K562 (cell line): ENCODE measurements around the gene PGM3. TPM values are rescaled to one million over a fixed set of nuclear protein-coding genes. Genes with fewer than 3 reads are reported as not detected.

ENCODE experiments used
- ATAC-seq: fragments of 200-7000 bp; cut with Tn5 transposase; 3 replicates; pipeline ENCODE4 v1.9.1; 2020; ENCODE audit warnings: moderate library complexity
- BruUV-seq: library from RNA; stranded (reverse); fragments of 400-500 nt; replicated peaks from 2 replicates; lab custom pipeline; 2021; lab: Mats Ljungman, UMichigan
- CTCF ChIA-PET: fragments of 300-600 bp; formaldehyde crosslinking; extraction: SDS; loops from one replicate; lab custom pipeline; 2021; ENCODE audit warnings: low intra/inter-chr PET ratio; lab: Yijun Ruan, JAX
- POLR2A ChIA-PET: fragments of 300-600, 350-650 bp; sonication (Branson Sonifier 250); formaldehyde crosslinking; extraction: SDS; loops from one replicate; lab custom pipeline; 2021; ENCODE audit warnings: antibody characterized with exemption, inconsistent platforms; lab: Yijun Ruan, JAX
- DNase-seq, 4 experiments: peaks; one replicate each; pipeline versions ENCODE4 v3.0.0 to v3.0.0-alpha.2; 2011 to 2018; ENCODE audit warnings: low spot score in 3 of 4, mixed read lengths in 3 of 4; ENCODE audit errors: extremely low read depth in 1 of 4
- FAIRE-seq: peaks from 2 replicates; lab custom pipeline; 2011; peaks lifted over from hg19 to GRCh38; lab: Jason Lieb, UNC
- H2AFZ ChIP-seq: 2 replicates; pipeline ENCODE4 v1.6.0; 2011; ENCODE audit warnings: low read depth, low read length, control low read depth, inconsistent platforms
- H3K27ac ChIP-seq: fragments of 200-600 bp; 3 replicates; pipeline ENCODE4 v1.8.0; 2011; ENCODE audit warnings: low read depth, mild to moderate bottlenecking, control low read depth, inconsistent platforms, low read length, moderate library complexity, mixed read lengths; ENCODE audit errors: extremely low read depth
- H3K27me3 ChIP-seq, 2 experiments: fragments of 300-600 bp in 1 of 2; 2 replicates in 1 of 2; 3 replicates in 1 of 2; pipeline versions ENCODE4 v1.6.0 to v1.8.0; 2011; ENCODE audit warnings: inconsistent platforms in 2 of 2, low read length in 2 of 2, mild to moderate bottlenecking in 1 of 2, mixed read lengths in 1 of 2, moderate library complexity in 1 of 2; ENCODE audit not compliant: control insufficient read depth in 2 of 2, insufficient read depth in 2 of 2
- H3K36me3 ChIP-seq: fragments of 300-600 bp; 3 replicates; pipeline ENCODE4 v1.8.0; 2011; ENCODE audit warnings: mild to moderate bottlenecking, low read length, inconsistent platforms; ENCODE audit not compliant: control insufficient read depth, insufficient read depth
- H3K4me1 ChIP-seq, 2 experiments: fragments of 200-600 bp in 1 of 2; replicated peaks in 1 of 2; 2 replicates in 1 of 2; 3 replicates in 1 of 2; pipeline versions ENCODE4 v1.5.1 to v1.8.0; 2011; ENCODE audit warnings: inconsistent platforms in 2 of 2, low read length in 2 of 2, mild to moderate bottlenecking in 1 of 2, mixed read lengths in 1 of 2, moderate library complexity in 1 of 2; ENCODE audit not compliant: control insufficient read depth in 2 of 2, insufficient read depth in 2 of 2
- H3K4me2 ChIP-seq: 2 replicates; pipeline ENCODE4 v1.6.1; 2011; ENCODE audit warnings: low read length, control low read depth, inconsistent platforms, mixed read lengths; ENCODE audit not compliant: insufficient read depth
- H3K4me3 ChIP-seq: fragments of 200-600 bp; sonication (generic), shearing (Covaris generic); 2 replicates; pipeline ENCODE4 v1.5.1; 2016; ENCODE audit warnings: control low read depth, inconsistent platforms
- H3K79me2 ChIP-seq: fragments of 200-600 bp; 3 replicates; pipeline ENCODE4 v1.8.0; 2011; ENCODE audit warnings: low read length, inconsistent platforms; ENCODE audit not compliant: control insufficient read depth, insufficient read depth
- H3K9ac ChIP-seq, 2 experiments: 2 replicates each; pipeline versions ENCODE4 v1.6.0 to v1.6.1; 2011; ENCODE audit warnings: low read depth in 2 of 2, low read length in 2 of 2, control low read depth in 1 of 2, inconsistent platforms in 1 of 2, mild to moderate bottlenecking in 1 of 2, mixed read lengths in 1 of 2; ENCODE audit not compliant: insufficient read depth in 1 of 2
- H3K9me1 ChIP-seq: one replicate; pipeline ENCODE4 v1.6.0; 2011; ENCODE audit warnings: inconsistent platforms, mild to moderate bottlenecking, low read length, moderate library complexity; ENCODE audit not compliant: control insufficient read depth, insufficient read depth
- H3K9me3 ChIP-seq: replicated peaks from 2 replicates; pipeline ENCODE4 v1.5.1; 2011; ENCODE audit warnings: low read depth, low read length, inconsistent platforms; ENCODE audit not compliant: control insufficient read depth, insufficient read depth
- H4K20me1 ChIP-seq: replicated peaks from 2 replicates; pipeline ENCODE4 v1.6.1; 2011; ENCODE audit warnings: low read length, inconsistent platforms, mixed read lengths; ENCODE audit not compliant: control insufficient read depth, insufficient read depth
- CCNT2 ChIP-seq: IDR thresholded peaks from 2 replicates; pipeline ENCODE4 v1.6.1; 2011; ENCODE audit warnings: borderline replicate concordance, low read depth, mild to moderate bottlenecking, moderate library complexity, mixed read lengths, low read length; ENCODE audit not compliant: insufficient read length; ENCODE audit errors: extremely low read depth
- CHD1 ChIP-seq: fragments of 200-600 bp; sonication (generic); IDR thresholded peaks from one replicate; pipeline ENCODE4 v1.6.1; 2012; ENCODE audit warnings: mild to moderate bottlenecking, moderate library complexity, low read length, inconsistent platforms
- CTBP1 ChIP-seq: fragments of 450-650 bp; IDR thresholded peaks from 2 replicates; pipeline ENCODE4 v1.6.1; 2016; ENCODE audit warnings: borderline replicate concordance
- EZH2 ChIP-seq: IDR thresholded peaks from 2 replicates; pipeline ENCODE4 v1.6.1; 2012; ENCODE audit warnings: low read depth, mild to moderate bottlenecking, inconsistent platforms, low read length, borderline replicate concordance
- GTF2F1 ChIP-seq: IDR thresholded peaks from 2 replicates; pipeline ENCODE4 v1.6.1; 2011; ENCODE audit warnings: low read depth, low read length, improper control_type of control experiment
- HMG20B ChIP-seq: fragments of 250-450 bp; sonication (Bioruptor Pico); IDR thresholded peaks from 2 replicates; pipeline ENCODE4 v1.5.0; 2021; ENCODE audit warnings: mild to moderate bottlenecking
- IRF9 ChIP-seq: fragments of 450-650 bp; IDR thresholded peaks from 2 replicates; pipeline ENCODE4 v1.6.1; 2016; ENCODE audit warnings: missing biosample characterization, missing genetic modification characterization
- MBD1 ChIP-seq: fragments of 250-450 bp; sonication (Bioruptor Pico); IDR thresholded peaks from 2 replicates; pipeline ENCODE4 v1.8.0; 2022; ENCODE audit warnings: inconsistent platforms
- MTA2 ChIP-seq: fragments of 450-650 bp; IDR thresholded peaks from 2 replicates; pipeline ENCODE4 v1.6.1; 2016; ENCODE audit warnings: low read depth
- NFE2 ChIP-seq: IDR thresholded peaks from 2 replicates; pipeline ENCODE4 v1.6.1; 2014; ENCODE audit warnings: antibody characterized with exemption, low read depth
- SMARCA4 ChIP-seq: fragments of 450-650 bp; IDR thresholded peaks from 2 replicates; pipeline ENCODE4 v1.6.1; 2016
- SOX6 ChIP-seq: fragments of 450-650 bp; IDR thresholded peaks from 2 replicates; pipeline ENCODE4 v1.6.1; 2014; ENCODE audit warnings: mild to moderate bottlenecking
- TAL1 ChIP-seq: fragments of 450-650 bp; IDR thresholded peaks from 2 replicates; pipeline ENCODE4 v1.6.1; 2016; ENCODE audit warnings: mild to moderate bottlenecking
- TCF3 ChIP-seq: sonication (generic); formaldehyde crosslinking; IDR thresholded peaks from 2 replicates; pipeline ENCODE4 v1.4.0; 2020; ENCODE audit warnings: mild to moderate bottlenecking, missing genetic modification reagents
- TRIM24 ChIP-seq, 2 experiments: fragments of 450-650 bp; IDR thresholded peaks; 2 replicates each; pipeline ENCODE4 v1.6.1; 2016
- ZNF263 ChIP-seq: sonication (generic); formaldehyde crosslinking; IDR thresholded peaks from 2 replicates; pipeline ENCODE4 v1.8.0; 2022; ENCODE audit warnings: mild to moderate bottlenecking, missing genetic modification reagents, borderline replicate concordance
- ZNF561 ChIP-seq: fragments of 450-650 bp; formaldehyde crosslinking; conservative IDR thresholded peaks from 2 replicates; pipeline ENCODE4 v1.4.0; 2020; ENCODE audit warnings: mild to moderate bottlenecking, moderate library complexity
- ZNF639 ChIP-seq, 2 experiments: fragments of 200-800 bp in 1 of 2; sonication (Bioruptor generic) in 1 of 2; sonication (generic) in 1 of 2; formaldehyde crosslinking in 1 of 2; IDR thresholded peaks in 1 of 2; conservative IDR thresholded peaks in 1 of 2; 2 replicates each; pipeline versions ENCODE4 v1.5.0 to v1.6.1; 2016 to 2020; ENCODE audit warnings: missing compliant biosample characterization in 1 of 2, missing genetic modification characterization in 1 of 2, missing genetic modification reagents in 1 of 2
- ZNF77 ChIP-seq: fragments of 250-450 bp; sonication (Bioruptor Pico); IDR thresholded peaks from 2 replicates; pipeline ENCODE4 v1.5.0; 2020
- WGBS: fragments of 100-300 bp; shearing (Covaris generic); methylation state at CpG from one replicate; pipeline ENCODE4 v1.1.6; 2016; ENCODE audit warnings: low coverage, mixed read lengths; ENCODE audit not compliant: insufficient coverage; ENCODE audit errors: missing lambda C conversion rate; 5-methylcytosine and 5-hydroxymethylcytosine counted together
- in situ Hi-C: fragments of 300-500 bp; cut with MboI; formaldehyde crosslinking; loops from 4 replicates; pipeline ENCODE4 v1.15.0; 2018; ENCODE audit warnings: inconsistent platforms, mixed read lengths
- intact Hi-C: fragments of 100-400 bp; cut with micrococcal nuclease; formaldehyde crosslinking; loops from 2 replicates; pipeline ENCODE4 v1.14.2; 2022
- polyA plus RNA-seq, 8 experiments: library from polyadenylated mRNA; depleted of rRNA in 4 of 8; stranded (reverse) in 5 of 8; unstranded in 3 of 8; fragments of >200 nt; fragmentation: Nextera tagmentation in 2 of 8; fragmentation: Illumina TruSeq in 1 of 8; extraction: Ambion mirVana in 2 of 8; extraction: Trizol in 1 of 8; gene quantifications; 2 replicates each; pipeline versions ENCODE4 v1.2.1 to v1.2.3, GENCODE V29; 2011 to 2014; ENCODE audit warnings: inconsistent platforms in 1 of 8, missing spikeins in 1 of 8
- total RNA-seq, 7 experiments: library from RNA; depleted of rRNA in 6 of 7; stranded (reverse); fragments of >200 nt in 6 of 7; fragmentation: Illumina TruSeq in 2 of 7; extraction: Trizol in 2 of 7; gene quantifications; 2 replicates each; pipeline versions ENCODE4 v1.2.1 to v1.2.3, GENCODE V29; 2011 to 2021; ENCODE audit warnings: low replicate concordance in 1 of 7

The PGM3 gene
- total and polyA plus RNA-seq, 9 of the 15 experiments (the other 6 are each of a cell fraction or from before 2014, with no cell fraction given): 19.1 to 107 (median 50.5) TPM

- TF ChIP-seq ZNF639 (CRISPR knock-in tag; conservative IDR thresholded peaks at IDR 0.05 in 1 of 2, IDR thresholded peaks at IDR 0.05 in 1 of 2) (no peak), EZH2 (no peak), ZNF77 (CRISPR knock-in tag) (no peak), ZNF263 (CRISPR knock-in tag) (no peak), HMG20B (CRISPR knock-in tag) (no peak), ZNF561 (CRISPR knock-in tag) (no peak), IRF9 (no peak)
Measured at GRCh38 chr6:83138118-83138722, 54.8 kb downstream of the PGM3 start (continued).

- Histone ChIP-seq H3K27me3 (no peaks in the 10 kb centered on the region), H3K27ac (no peak overlapping the region), H3K9me3 (no peaks in the 10 kb centered on the region), H3K79me2 (no peaks in the 10 kb centered on the region), H3K9ac (no peak overlapping the region), H3K9me1 (no peaks in the 10 kb centered on the region), H3K4me1 (peaks cover 0 to 5% of the 10 kb centered on the region in 2 experiments; a peak in 3 of 5 replicates), H3K36me3 (peaks cover 11% of the 10 kb centered on the region; the same call in 2 of the 3 replicates), H3K4me3 (no peak overlapping the region), H2AFZ (no peak overlapping the region), H4K20me1 (no peaks in the 10 kb centered on the region), H3K4me2 (no peak overlapping the region)
- ATAC-seq (peak; percentile 42; the same call in 2 of the 3 replicates), FAIRE-seq (peak; percentile 66), DNase-seq (peak in 2 of 4 experiments; percentile 28 to 35)
- 10% methylated on average over 3 of the region's 3 CpGs for WGBS
- POLR2A ChIA-PET: interaction anchor here (0.7 kb wide), 1 partner anchor 10 kb away, joined by 3 read pairs; no protein-coding TSS in a partner anchor
- CTCF ChIA-PET: no interaction called here
- intact Hi-C loops: no loop called here
- BruUV-seq: no TSS peak
- in situ Hi-C loops: no loop called here
- TF ChIP-seq CTBP1: peak; percentile 88
- TF ChIP-seq SMARCA4: peak; percentile 68; the same call in 1 of the 2 replicates
- TF ChIP-seq TAL1: peak; percentile 60; the same call in 1 of the 2 replicates
- TF ChIP-seq MBD1: no peak
- no peak for TF ChIP-seq CHD1
- TF ChIP-seq TCF3 (CRISPR knock-in tag): peak; percentile 60
- 0 out of 4 replicates have a peak, but pooled peaks have one; percentile 24 to 25 for TF ChIP-seq TRIM24 (IDR thresholded peaks at IDR 0.05)
- no peak for TF ChIP-seq GTF2F1
- 0 out of 2 replicates have a peak, but pooled peaks have one; percentile 12 for TF ChIP-seq SOX6
- peak; percentile 45; the same call in 1 of the 2 replicates for TF ChIP-seq MTA2
- peak; percentile 18 for TF ChIP-seq CCNT2
- 0 out of 2 replicates have a peak, but pooled peaks have one; percentile 22 for TF ChIP-seq NFE2
Measured at GRCh38 chr6:83132121-83132520, 60.9 kb downstream of the PGM3 start.
